IMR-90 (cell line): ENCODE results near the gene ALPK3. TPM values are rescaled to one million over a fixed set of nuclear protein-coding genes. Genes with fewer than 3 reads are reported as not detected.

Experiments used
- ATAC-seq: fragments of 200-7000 bp; cut with Tn5 transposase; 2 replicates; pipeline ENCODE4 v1.9.1; 2020; ENCODE audit warnings: low read depth, mild to moderate bottlenecking, moderate library complexity
- BruUV-seq: library from RNA; stranded (reverse); fragments of 400-500 nt; replicated peaks from 2 replicates; lab custom pipeline; 2021; lab: Mats Ljungman, UMichigan
- CTCF ChIA-PET: fragments of 300-600 bp; formaldehyde crosslinking; extraction: SDS; loops from one replicate; lab custom pipeline; 2021; ENCODE audit warnings: antibody characterized with exemption; lab: Yijun Ruan, JAX
- POLR2A ChIA-PET: fragments of 300-600 bp; sonication (Branson Sonifier 250); formaldehyde crosslinking; loops from one replicate; lab custom pipeline; 2022; ENCODE audit warnings: antibody characterized with exemption; ENCODE audit not compliant: unreplicated experiment; lab: Charles Lee
- DNase-seq: peaks from one replicate; pipeline ENCODE4 v3.0.0; 2013
- H2AFZ ChIP-seq: replicated peaks from 2 replicates; pipeline ENCODE3; 2013; ENCODE audit warnings: low read length, mild to moderate bottlenecking; ENCODE audit not compliant: poor library complexity
- H2AK5ac ChIP-seq: 2 replicates; pipeline ENCODE4 v1.6.1; 2013; ENCODE audit warnings: low read depth, low read length, inconsistent platforms
- H2AK9ac ChIP-seq: replicated peaks from 2 replicates; pipeline ENCODE3; 2013; ENCODE audit warnings: mild to moderate bottlenecking, low read depth, low read length, moderate library complexity; ENCODE audit not compliant: poor library complexity
- H2BK120ac ChIP-seq: 2 replicates; pipeline ENCODE4 v1.6.1; 2013; ENCODE audit warnings: low read depth, low read length, inconsistent platforms
- H2BK15ac ChIP-seq: 3 replicates; pipeline ENCODE4 v1.6.1; 2013; ENCODE audit warnings: low read depth, low read length, inconsistent platforms
- H2BK20ac ChIP-seq: 2 replicates; pipeline ENCODE4 v1.6.1; 2013; ENCODE audit warnings: low read depth, mild to moderate bottlenecking, inconsistent platforms, low read length, moderate library complexity
- H2BK5ac ChIP-seq: 2 replicates; pipeline ENCODE4 v1.6.1; 2013; ENCODE audit warnings: mild to moderate bottlenecking, low read depth, low read length, inconsistent platforms; ENCODE audit not compliant: poor library complexity, severe bottlenecking
- H3K14ac ChIP-seq: replicated peaks from 2 replicates; pipeline ENCODE4 v1.6.1; 2013; ENCODE audit warnings: low read depth, low read length, inconsistent platforms
- H3K18ac ChIP-seq: 2 replicates; pipeline ENCODE4 v1.6.1; 2013; ENCODE audit warnings: low read depth, low read length, control low read depth
- H3K23ac ChIP-seq: 2 replicates; pipeline ENCODE4 v1.6.1; 2013; ENCODE audit warnings: low read depth, low read length, inconsistent platforms
- H3K27ac ChIP-seq: 2 replicates; pipeline ENCODE4 v1.5.1; 2013; ENCODE audit warnings: mild to moderate bottlenecking, control low read depth, low read length; ENCODE audit not compliant: insufficient read depth
- H3K27me3 ChIP-seq: 2 replicates; pipeline ENCODE4 v1.6.1; 2013; ENCODE audit warnings: low read length; ENCODE audit not compliant: control insufficient read depth, insufficient read depth
- H3K36me3 ChIP-seq: 2 replicates; pipeline ENCODE4 v1.6.1; 2013; ENCODE audit warnings: low read length, mixed read lengths; ENCODE audit not compliant: control insufficient read depth, insufficient read depth
- H3K4ac ChIP-seq: 2 replicates; pipeline ENCODE4 v1.6.1; 2013; ENCODE audit warnings: low read depth, low read length, inconsistent platforms
- H3K4me1 ChIP-seq: 2 replicates; pipeline ENCODE4 v1.6.1; 2013; ENCODE audit warnings: low read length, mixed read lengths; ENCODE audit not compliant: control insufficient read depth, insufficient read depth
- H3K4me2 ChIP-seq: 2 replicates; pipeline ENCODE4 v1.6.1; 2013; ENCODE audit warnings: low read depth, mild to moderate bottlenecking, control low read depth, low read length, moderate library complexity
- H3K4me3 ChIP-seq: 2 replicates; pipeline ENCODE4 v1.5.1; 2013; ENCODE audit warnings: low read depth, mild to moderate bottlenecking, control low read depth, low read length, moderate library complexity; ENCODE audit not compliant: insufficient read depth
- H3K56ac ChIP-seq: 2 replicates; pipeline ENCODE4 v1.6.1; 2013; ENCODE audit warnings: low read length, inconsistent platforms; ENCODE audit not compliant: insufficient read depth; ENCODE audit errors: extremely low read depth
- H3K79me1 ChIP-seq, 2 experiments: 2 replicates each; pipeline ENCODE4 v1.6.1; 2013; ENCODE audit warnings: low read length in 2 of 2, inconsistent platforms in 1 of 2, low read depth in 1 of 2
- H3K9ac ChIP-seq: 2 replicates; pipeline ENCODE4 v1.6.1; 2013; ENCODE audit warnings: low read depth, low read length, control low read depth
- H3K9me1 ChIP-seq: 2 replicates; pipeline ENCODE4 v1.6.1; 2013; ENCODE audit warnings: low read length, inconsistent platforms; ENCODE audit not compliant: insufficient read depth
- H3K9me3 ChIP-seq: 2 replicates; pipeline ENCODE4 v1.6.1; 2013; ENCODE audit warnings: low read length; ENCODE audit not compliant: control insufficient read depth, insufficient read depth
- H4K20me1 ChIP-seq: 2 replicates; pipeline ENCODE4 v1.6.1; 2013; ENCODE audit warnings: low read length, inconsistent platforms; ENCODE audit not compliant: insufficient read depth
- H4K5ac ChIP-seq: 2 replicates; pipeline ENCODE4 v1.6.1; 2013; ENCODE audit warnings: mild to moderate bottlenecking, low read depth, low read length, control low read depth
- H4K8ac ChIP-seq, 2 experiments: 2 replicates each; pipeline ENCODE4 v1.6.1; 2013; ENCODE audit warnings: low read depth in 2 of 2, low read length in 2 of 2, control low read depth in 1 of 2, inconsistent platforms in 1 of 2
- H4K91ac ChIP-seq: 2 replicates; pipeline ENCODE4 v1.6.1; 2013; ENCODE audit warnings: low read depth, low read length, inconsistent platforms; ENCODE audit not compliant: insufficient read depth
- BHLHE40 ChIP-seq: fragments of 150-350 bp; IDR thresholded peaks from 2 replicates; pipeline ENCODE4 v1.6.1; 2016; ENCODE audit warnings: mild to moderate bottlenecking, low read depth, low read length
- FOS ChIP-seq: fragments of 150-350 bp; IDR thresholded peaks from 2 replicates; pipeline ENCODE4 v1.6.1; 2016; ENCODE audit warnings: low read depth, low read length
- MAFK ChIP-seq: IDR thresholded peaks from 2 replicates; pipeline ENCODE4 v1.6.1; 2012; ENCODE audit warnings: low read depth, low read length, improper control_type of control experiment
- POLR2A ChIP-seq: IDR thresholded peaks from 2 replicates; pipeline ENCODE4 v1.6.1; 2012; ENCODE audit warnings: mild to moderate bottlenecking, low read depth, low read length
- RAD21 ChIP-seq: IDR thresholded peaks from 2 replicates; pipeline ENCODE4 v1.6.1; 2012; ENCODE audit warnings: low read length, improper control_type of control experiment
- RFX5 ChIP-seq: IDR thresholded peaks from 2 replicates; pipeline ENCODE4 v1.8.0; 2012; ENCODE audit warnings: low read depth, mild to moderate bottlenecking, low read length, moderate library complexity
- SMC3 ChIP-seq: fragments of 150-350 bp; IDR thresholded peaks from 2 replicates; pipeline ENCODE4 v1.6.1; 2016; ENCODE audit warnings: low read depth, mild to moderate bottlenecking, antibody characterized with exemption, low read length, moderate library complexity
- WGBS, 2 experiments: methylation state at CpG; one replicate each; pipeline versions ENCODE4 v1.1.5 to v1.1.7; 2013; ENCODE audit warnings: missing lambda C conversion rate in 2 of 2; ENCODE audit not compliant: insufficient read length in 1 of 2; ENCODE audit errors: extremely low coverage in 2 of 2; 5-methylcytosine and 5-hydroxymethylcytosine counted together
- dilution Hi-C: fragments of 300-500 bp; cut with HindIII; formaldehyde crosslinking; loops from one replicate; pipeline ENCODE4 v1.14.3; 2018; ENCODE audit warnings: low sequenced_read_pairs; ENCODE audit not compliant: unreplicated experiment
- in situ Hi-C: fragments of 300-500 bp; cut with MboI; formaldehyde crosslinking; loops from 3 replicates; pipeline ENCODE4 v1.14.3; 2019; ENCODE audit warnings: low sequenced_read_pairs, inconsistent platforms, mixed read lengths
- intact Hi-C: fragments of 100-400 bp; cut with micrococcal nuclease; formaldehyde crosslinking; loops from 2 replicates; pipeline ENCODE4 v1.10.0; 2022
- polyA plus RNA-seq, 3 experiments: library from polyadenylated mRNA; depleted of rRNA; stranded (reverse); fragments of >200 nt; gene quantifications; 2 replicates each; pipeline ENCODE4 v1.2.3, GENCODE V29; 2012; ENCODE audit warnings: low replicate concordance in 1 of 3
- total RNA-seq: library from RNA; depleted of rRNA; stranded (reverse); fragments of >200 nt; gene quantifications from 2 replicates; pipeline ENCODE4 v1.2.3, GENCODE V29; 2012
- TF ChIP-seq, protein P1 (sequence below): conservative IDR thresholded peaks from 2 replicates; pipeline ENCODE4 v1.5.1; 2012; ENCODE audit warnings: mild to moderate bottlenecking, low read depth, low read length, improper control_type of control experiment
- TF ChIP-seq, protein P2 (sequence below): fragments of 150-350 bp; IDR thresholded peaks from 2 replicates; pipeline ENCODE4 v1.6.1; 2017; ENCODE audit warnings: mild to moderate bottlenecking, antibody characterized with exemption, low read length, low read depth

The ALPK3 gene
- total and polyA plus RNA-seq, 2 of the 4 experiments (the other 2 are of a cell fraction) = under 0.01 to 0.26 TPM

DNA sequence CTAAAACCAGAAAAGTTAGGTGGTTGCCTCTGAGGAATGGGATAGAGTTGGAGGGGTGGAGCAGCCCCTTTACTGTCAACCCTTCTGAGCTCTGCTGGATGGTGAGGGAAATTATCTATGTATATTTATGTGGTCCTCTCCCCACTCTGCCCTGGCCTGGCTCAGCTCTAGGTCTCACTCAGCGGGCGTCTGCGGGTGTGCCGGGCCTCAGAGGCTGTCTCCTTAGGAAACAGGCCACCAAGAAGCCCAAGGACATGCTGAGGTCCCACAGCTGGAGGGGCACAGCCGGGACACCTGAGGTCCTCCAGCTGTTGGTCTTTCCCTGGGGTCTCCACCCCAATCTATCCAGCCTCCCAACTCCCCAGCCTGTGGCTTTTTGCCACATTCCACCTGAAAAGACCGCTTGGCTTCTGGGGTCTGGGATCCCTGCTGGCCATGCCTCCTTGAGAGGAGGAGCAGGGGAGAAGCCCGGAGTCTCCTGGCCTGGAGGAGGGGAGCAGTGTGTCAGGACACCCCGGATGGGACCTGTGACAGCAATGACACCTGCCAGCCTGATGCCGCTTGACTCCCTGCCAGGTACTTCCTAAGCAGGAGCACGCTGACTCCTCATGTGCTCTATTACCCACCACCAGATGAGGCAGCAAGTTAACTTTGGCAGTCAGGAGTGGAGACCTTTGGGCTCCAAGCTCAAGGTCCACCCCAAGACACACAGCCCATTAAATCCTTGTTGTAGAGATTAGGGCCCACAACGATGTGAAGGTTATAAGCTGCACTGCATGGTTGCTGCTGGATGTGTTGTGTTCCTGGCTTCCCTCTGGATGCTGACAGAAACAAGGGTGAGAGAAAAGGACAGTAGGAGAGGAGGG, 67.0 kb downstream of the ALPK3 start, which contains the start of gene SLC28A1:
SLC28A1 (plus strand) TSS at position 747 of the 866 bp plus-strand sequence. CDS start 3,099 bp downstream, outside the sequence.
- H3K9ac ChIP-seq = no peak within 1 kb of the TSS
- ATAC-seq (no peak), DNase-seq (no peak)
- H3K4me3 ChIP-seq = no peak within 1 kb of the TSS
- in situ Hi-C loops (no loop called here), intact Hi-C loops (no loop called here), dilution Hi-C loops (no loop called here)
- peaks cover 35% of the 10 kb centered on the region for H3K27me3 ChIP-seq
- H2BK20ac ChIP-seq = no peak within 1 kb of the TSS
- H2BK120ac ChIP-seq = no peak within 1 kb of the TSS
- ChIA-PET CTCF (no interaction called here), POLR2A (no interaction called here)
- BruUV-seq = no TSS peak
- H2AK9ac ChIP-seq = no peak within 1 kb of the TSS
- H4K91ac ChIP-seq = no peak within 1 kb of the TSS
- H3K9me1 ChIP-seq = no peaks in the 10 kb centered on the region
- no peak within 1 kb of the TSS for H3K56ac ChIP-seq
- no peak for TF ChIP-seq RAD21
- TF ChIP-seq BHLHE40 = no peak
- TF ChIP-seq, protein P1, sequence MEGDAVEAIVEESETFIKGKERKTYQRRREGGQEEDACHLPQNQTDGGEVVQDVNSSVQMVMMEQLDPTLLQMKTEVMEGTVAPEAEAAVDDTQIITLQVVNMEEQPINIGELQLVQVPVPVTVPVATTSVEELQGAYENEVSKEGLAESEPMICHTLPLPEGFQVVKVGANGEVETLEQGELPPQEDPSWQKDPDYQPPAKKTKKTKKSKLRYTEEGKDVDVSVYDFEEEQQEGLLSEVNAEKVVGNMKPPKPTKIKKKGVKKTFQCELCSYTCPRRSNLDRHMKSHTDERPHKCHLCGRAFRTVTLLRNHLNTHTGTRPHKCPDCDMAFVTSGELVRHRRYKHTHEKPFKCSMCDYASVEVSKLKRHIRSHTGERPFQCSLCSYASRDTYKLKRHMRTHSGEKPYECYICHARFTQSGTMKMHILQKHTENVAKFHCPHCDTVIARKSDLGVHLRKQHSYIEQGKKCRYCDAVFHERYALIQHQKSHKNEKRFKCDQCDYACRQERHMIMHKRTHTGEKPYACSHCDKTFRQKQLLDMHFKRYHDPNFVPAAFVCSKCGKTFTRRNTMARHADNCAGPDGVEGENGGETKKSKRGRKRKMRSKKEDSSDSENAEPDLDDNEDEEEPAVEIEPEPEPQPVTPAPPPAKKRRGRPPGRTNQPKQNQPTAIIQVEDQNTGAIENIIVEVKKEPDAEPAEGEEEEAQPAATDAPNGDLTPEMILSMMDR = no peak
- no peak for TF ChIP-seq FOS
- no peak for TF ChIP-seq RFX5
- no peak for TF ChIP-seq MAFK
- no peak for TF ChIP-seq POLR2A
- TF ChIP-seq SMC3 = no peak
- TF ChIP-seq, protein P2, sequence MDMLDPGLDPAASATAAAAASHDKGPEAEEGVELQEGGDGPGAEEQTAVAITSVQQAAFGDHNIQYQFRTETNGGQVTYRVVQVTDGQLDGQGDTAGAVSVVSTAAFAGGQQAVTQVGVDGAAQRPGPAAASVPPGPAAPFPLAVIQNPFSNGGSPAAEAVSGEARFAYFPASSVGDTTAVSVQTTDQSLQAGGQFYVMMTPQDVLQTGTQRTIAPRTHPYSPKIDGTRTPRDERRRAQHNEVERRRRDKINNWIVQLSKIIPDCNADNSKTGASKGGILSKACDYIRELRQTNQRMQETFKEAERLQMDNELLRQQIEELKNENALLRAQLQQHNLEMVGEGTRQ = no peak
- H3K36me3 ChIP-seq = no peaks in the 10 kb centered on the region
- H2BK5ac ChIP-seq = no peak within 1 kb of the TSS
- H2AFZ ChIP-seq = peak within 1 kb of the TSS; percentile 41
- 88% methylated on average over 4 of the region's 11 CpGs; no CpG with 5 or more reads in 1 of the 2 experiments for WGBS, 2 experiments
- no peak within 1 kb of the TSS for H3K18ac ChIP-seq
- no peaks in the 10 kb centered on the region for H4K20me1 ChIP-seq
- no peak within 1 kb of the TSS for H2BK15ac ChIP-seq
- H3K9me3 ChIP-seq = no peaks in the 10 kb centered on the region
- H3K4me2 ChIP-seq = no peak within 1 kb of the TSS
- H2AK5ac ChIP-seq = no peak within 1 kb of the TSS
- H3K79me1 ChIP-seq = no peaks in the 10 kb centered on the region
- no peak within 1 kb of the TSS for H4K8ac ChIP-seq
- no peak within 1 kb of the TSS for H4K5ac ChIP-seq
- no peak within 1 kb of the TSS for H3K14ac ChIP-seq
- H3K27ac ChIP-seq = no peak within 1 kb of the TSS
- no peak within 1 kb of the TSS for H3K4ac ChIP-seq
- no peak within 1 kb of the TSS for H3K23ac ChIP-seq
- H3K4me1 ChIP-seq = no peaks in the 10 kb centered on the region
